Ishikawa (cell line): Measurements from ENCODE around the gene FAXDC2.

Source experiments
- CEBPB ChIP-seq: IDR thresholded peaks from 2 replicates; pipeline ENCODE4 v1.6.1; 2012
- CREB1 ChIP-seq: IDR thresholded peaks from 2 replicates; pipeline ENCODE4 v1.6.1; 2012; ENCODE audit warnings: low read depth
- EGR1 ChIP-seq: IDR thresholded peaks from 2 replicates; pipeline ENCODE4 v1.6.1; 2012
- EP300 ChIP-seq: IDR thresholded peaks from 2 replicates; pipeline ENCODE4 v1.6.1; 2012; ENCODE audit warnings: borderline replicate concordance
- FOXM1 ChIP-seq: IDR thresholded peaks from 2 replicates; pipeline ENCODE4 v1.6.1; 2012; ENCODE audit warnings: low read depth, borderline replicate concordance
- NFIC ChIP-seq: IDR thresholded peaks from 2 replicates; pipeline ENCODE4 v1.6.1; 2012
- RAD21 ChIP-seq: IDR thresholded peaks from 2 replicates; pipeline ENCODE4 v1.6.1; 2012; ENCODE audit warnings: low read depth
- TAF1 ChIP-seq: IDR thresholded peaks from 2 replicates; pipeline ENCODE4 v1.6.1; 2012; ENCODE audit warnings: low read depth, mild to moderate bottlenecking
- TCF12 ChIP-seq: IDR thresholded peaks from 2 replicates; pipeline ENCODE4 v1.6.1; 2012; ENCODE audit warnings: low read depth
- TEAD4 ChIP-seq: IDR thresholded peaks from 2 replicates; pipeline ENCODE4 v1.6.1; 2012
- YY1 ChIP-seq: IDR thresholded peaks from 2 replicates; pipeline ENCODE4 v1.6.1; 2012; ENCODE audit warnings: low read depth
- ZBTB7A ChIP-seq: IDR thresholded peaks from 2 replicates; pipeline ENCODE4 v1.6.1; 2012; ENCODE audit warnings: low read depth
- TF ChIP-seq, protein P1 (sequence below): IDR thresholded peaks from 2 replicates; pipeline ENCODE4 v1.6.1; 2012; ENCODE audit warnings: low read depth, mild to moderate bottlenecking
- TF ChIP-seq, protein P2 (sequence below): IDR thresholded peaks from 2 replicates; pipeline ENCODE4 v1.6.1; 2012
- TF ChIP-seq, protein P3 (sequence below): IDR thresholded peaks from 2 replicates; pipeline ENCODE4 v1.6.1; 2012

Gene FAXDC2

DNA sequence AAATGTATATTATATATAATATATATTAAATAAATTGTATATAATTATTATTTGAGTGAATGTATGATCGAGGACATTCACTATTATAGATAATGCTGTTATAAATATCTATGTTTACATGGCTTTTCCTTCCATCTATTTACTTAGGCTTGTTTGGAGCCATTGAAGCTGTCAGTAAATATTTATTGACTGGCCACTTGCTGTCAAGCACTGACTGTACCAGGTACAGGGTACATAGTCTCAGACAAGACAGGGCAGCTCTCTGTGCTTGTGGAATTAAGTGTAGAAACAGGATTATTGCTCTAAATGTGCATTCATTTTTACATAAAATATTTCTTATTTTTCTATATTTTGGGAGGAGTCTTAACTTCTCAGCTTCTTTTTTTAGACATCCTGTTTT, 16.4 kb downstream of the FAXDC2 start:
- no peak for TF ChIP-seq CREB1
- TF ChIP-seq TCF12, result no peak
- TF ChIP-seq TEAD4, result no peak

DNA sequence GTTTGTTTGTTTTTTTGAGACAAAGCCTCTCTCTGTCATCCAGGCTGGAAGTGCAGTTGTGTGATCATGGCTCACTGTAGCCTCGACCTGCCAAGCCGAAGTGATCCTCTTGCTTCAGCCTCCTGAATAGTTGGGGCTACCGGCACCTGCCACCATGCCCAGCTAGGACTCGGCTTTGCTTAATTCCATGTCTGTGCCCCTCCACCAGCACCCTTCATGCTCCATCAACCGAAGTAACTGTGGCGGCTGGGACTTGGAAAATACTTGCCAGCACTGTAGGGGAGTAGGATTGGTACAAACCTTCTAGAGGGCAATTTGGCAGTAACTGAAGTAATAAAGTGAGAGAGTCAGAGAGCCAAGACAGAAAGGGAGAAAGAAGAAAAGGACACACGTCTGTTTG, 19.0 kb downstream of the FAXDC2 start:
- TF ChIP-seq, protein P1, sequence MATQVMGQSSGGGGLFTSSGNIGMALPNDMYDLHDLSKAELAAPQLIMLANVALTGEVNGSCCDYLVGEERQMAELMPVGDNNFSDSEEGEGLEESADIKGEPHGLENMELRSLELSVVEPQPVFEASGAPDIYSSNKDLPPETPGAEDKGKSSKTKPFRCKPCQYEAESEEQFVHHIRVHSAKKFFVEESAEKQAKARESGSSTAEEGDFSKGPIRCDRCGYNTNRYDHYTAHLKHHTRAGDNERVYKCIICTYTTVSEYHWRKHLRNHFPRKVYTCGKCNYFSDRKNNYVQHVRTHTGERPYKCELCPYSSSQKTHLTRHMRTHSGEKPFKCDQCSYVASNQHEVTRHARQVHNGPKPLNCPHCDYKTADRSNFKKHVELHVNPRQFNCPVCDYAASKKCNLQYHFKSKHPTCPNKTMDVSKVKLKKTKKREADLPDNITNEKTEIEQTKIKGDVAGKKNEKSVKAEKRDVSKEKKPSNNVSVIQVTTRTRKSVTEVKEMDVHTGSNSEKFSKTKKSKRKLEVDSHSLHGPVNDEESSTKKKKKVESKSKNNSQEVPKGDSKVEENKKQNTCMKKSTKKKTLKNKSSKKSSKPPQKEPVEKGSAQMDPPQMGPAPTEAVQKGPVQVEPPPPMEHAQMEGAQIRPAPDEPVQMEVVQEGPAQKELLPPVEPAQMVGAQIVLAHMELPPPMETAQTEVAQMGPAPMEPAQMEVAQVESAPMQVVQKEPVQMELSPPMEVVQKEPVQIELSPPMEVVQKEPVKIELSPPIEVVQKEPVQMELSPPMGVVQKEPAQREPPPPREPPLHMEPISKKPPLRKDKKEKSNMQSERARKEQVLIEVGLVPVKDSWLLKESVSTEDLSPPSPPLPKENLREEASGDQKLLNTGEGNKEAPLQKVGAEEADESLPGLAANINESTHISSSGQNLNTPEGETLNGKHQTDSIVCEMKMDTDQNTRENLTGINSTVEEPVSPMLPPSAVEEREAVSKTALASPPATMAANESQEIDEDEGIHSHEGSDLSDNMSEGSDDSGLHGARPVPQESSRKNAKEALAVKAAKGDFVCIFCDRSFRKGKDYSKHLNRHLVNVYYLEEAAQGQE, result no peak
- TF ChIP-seq EGR1 (no peak), EP300 (no peak), NFIC (no peak), ZBTB7A (no peak), TCF12 (no peak), CREB1 (no peak), TEAD4 (no peak), YY1 (no peak), RAD21 (no peak), CEBPB (no peak)
- TF ChIP-seq, protein P2, sequence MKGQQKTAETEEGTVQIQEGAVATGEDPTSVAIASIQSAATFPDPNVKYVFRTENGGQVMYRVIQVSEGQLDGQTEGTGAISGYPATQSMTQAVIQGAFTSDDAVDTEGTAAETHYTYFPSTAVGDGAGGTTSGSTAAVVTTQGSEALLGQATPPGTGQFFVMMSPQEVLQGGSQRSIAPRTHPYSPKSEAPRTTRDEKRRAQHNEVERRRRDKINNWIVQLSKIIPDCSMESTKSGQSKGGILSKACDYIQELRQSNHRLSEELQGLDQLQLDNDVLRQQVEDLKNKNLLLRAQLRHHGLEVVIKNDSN, result no peak
- TF ChIP-seq, protein P3, sequence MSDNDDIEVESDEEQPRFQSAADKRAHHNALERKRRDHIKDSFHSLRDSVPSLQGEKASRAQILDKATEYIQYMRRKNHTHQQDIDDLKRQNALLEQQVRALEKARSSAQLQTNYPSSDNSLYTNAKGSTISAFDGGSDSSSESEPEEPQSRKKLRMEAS, result no peak

DNA sequence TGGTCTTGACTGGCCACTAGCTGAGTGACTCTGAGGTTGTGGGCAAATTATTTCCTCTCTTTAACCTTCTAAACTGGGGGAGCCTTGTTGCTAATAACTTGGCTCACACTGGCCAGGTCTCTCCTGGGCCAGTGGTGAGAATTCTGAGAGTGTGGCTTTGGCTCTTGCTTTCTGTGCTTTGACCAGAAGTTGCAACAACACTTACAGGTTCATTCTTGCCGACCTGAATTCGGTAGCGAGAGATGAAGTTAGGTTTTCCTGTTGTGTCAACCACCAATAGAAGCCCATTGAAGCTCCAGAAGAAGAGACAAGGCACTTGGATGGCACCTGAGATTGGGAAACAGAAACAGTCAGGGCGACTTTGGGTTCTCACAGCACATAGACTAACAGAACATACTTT, 19.8 kb downstream of the FAXDC2 start:
- TF ChIP-seq EGR1, result no peak
- no peak for TF ChIP-seq CEBPB
- no peak for TF ChIP-seq TAF1
- no peak for TF ChIP-seq ZBTB7A
- no peak for TF ChIP-seq EP300
- no peak for TF ChIP-seq NFIC
- TF ChIP-seq YY1, result no peak
- no peak for TF ChIP-seq CREB1
- TF ChIP-seq, protein P3, result no peak
- TF ChIP-seq TCF12, result no peak
- TF ChIP-seq, protein P2, result no peak
- TF ChIP-seq FOXM1, result no peak
- TF ChIP-seq, protein P1, result no peak
- no peak for TF ChIP-seq TEAD4
- no peak for TF ChIP-seq RAD21

DNA sequence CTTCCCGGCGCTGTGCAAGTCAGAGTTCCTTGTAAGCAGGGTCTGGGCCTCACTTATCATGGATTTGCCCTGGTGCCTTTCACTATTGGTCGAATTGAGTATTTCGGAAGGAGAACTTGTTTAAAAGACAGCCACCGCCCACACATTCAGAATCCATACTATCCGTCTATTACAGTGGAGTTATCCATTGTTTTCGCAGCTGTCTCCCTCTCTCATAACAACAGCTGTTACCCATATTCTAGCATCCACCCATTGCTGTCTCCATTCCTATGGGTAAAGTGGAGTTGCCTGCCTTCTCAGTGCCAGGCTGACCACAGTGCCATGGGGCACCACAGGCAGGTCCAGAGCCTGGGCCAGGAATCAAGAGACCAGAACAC, 20.2 kb downstream of the FAXDC2 start:
- no peak for TF ChIP-seq YY1
- TF ChIP-seq TEAD4, result no peak
- no peak for TF ChIP-seq NFIC
- TF ChIP-seq RAD21, result no peak
- TF ChIP-seq TAF1, result no peak
- TF ChIP-seq EGR1, result no peak
- no peak for TF ChIP-seq EP300
- TF ChIP-seq, protein P3, result no peak
- TF ChIP-seq, protein P1, result no peak
- TF ChIP-seq, protein P2, result no peak
- TF ChIP-seq CREB1, result no peak
- TF ChIP-seq TCF12, result no peak
- TF ChIP-seq ZBTB7A, result no peak
- TF ChIP-seq CEBPB, result no peak
- TF ChIP-seq FOXM1, result no peak
